ENCODE measurements around the gene HOXA5.

HOXA5 gene

DNA sequence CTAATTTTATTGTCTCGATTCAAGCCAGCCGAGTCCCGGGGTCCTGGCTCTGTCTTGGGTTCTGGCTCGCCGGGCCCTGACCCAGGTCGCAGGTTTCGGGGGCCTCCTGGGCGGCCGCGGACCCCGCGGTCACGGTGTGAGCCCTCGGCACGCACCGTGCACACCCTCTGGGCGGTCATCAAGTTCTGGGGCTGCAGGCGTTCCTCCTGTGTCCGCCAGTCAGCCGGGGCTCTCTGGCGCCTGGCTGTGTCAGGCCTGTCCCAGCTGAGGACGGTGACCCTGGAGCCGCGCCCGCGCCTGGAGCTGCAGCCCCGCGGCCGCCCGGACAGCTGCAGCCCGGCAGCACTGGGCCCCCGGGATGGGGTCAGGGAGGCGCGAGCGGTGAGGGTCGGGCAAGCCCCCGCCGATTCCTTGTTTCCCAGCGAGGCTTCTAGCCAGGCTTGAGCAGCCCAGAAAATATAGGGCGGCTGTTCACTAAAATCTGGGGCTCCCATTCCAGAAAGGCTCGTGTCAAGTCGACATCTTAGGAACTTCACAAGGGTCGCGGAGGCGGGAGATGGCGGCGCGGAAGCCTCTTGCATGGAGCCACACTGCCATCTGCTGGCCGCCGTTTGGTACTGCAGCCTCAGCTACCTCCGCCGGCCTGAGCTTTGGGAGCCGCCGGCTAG, 17.2 kb upstream of the HOXA5 start:
- DNase-seq: peak; percentile 11 to 85 (median 64)

DNA sequence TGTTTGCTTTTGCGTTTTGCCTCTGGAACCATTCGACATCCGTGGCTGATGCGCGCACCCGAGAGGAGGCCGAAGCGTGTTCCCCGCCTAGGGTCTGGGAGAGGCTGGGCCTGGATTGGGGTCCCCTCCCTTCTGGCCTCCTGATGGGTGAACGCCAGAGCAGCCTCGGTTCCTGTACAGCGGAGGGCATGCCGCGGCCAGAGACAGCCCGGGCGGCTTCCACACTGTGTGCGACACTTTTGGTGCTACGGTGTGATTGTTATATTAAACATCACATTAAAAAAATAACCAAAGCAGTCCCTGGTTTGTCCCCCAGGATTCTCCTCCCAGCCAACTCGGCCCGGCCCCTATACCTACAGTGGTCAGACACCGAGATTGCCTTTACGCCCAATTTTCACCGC, 16.7 kb upstream of the HOXA5 start:
- no peak for DNase-seq

GRCh38 chr7:27159266-27160144, 16.0 kb upstream of the HOXA5 start:
- DNase-seq: no peak

DNA sequence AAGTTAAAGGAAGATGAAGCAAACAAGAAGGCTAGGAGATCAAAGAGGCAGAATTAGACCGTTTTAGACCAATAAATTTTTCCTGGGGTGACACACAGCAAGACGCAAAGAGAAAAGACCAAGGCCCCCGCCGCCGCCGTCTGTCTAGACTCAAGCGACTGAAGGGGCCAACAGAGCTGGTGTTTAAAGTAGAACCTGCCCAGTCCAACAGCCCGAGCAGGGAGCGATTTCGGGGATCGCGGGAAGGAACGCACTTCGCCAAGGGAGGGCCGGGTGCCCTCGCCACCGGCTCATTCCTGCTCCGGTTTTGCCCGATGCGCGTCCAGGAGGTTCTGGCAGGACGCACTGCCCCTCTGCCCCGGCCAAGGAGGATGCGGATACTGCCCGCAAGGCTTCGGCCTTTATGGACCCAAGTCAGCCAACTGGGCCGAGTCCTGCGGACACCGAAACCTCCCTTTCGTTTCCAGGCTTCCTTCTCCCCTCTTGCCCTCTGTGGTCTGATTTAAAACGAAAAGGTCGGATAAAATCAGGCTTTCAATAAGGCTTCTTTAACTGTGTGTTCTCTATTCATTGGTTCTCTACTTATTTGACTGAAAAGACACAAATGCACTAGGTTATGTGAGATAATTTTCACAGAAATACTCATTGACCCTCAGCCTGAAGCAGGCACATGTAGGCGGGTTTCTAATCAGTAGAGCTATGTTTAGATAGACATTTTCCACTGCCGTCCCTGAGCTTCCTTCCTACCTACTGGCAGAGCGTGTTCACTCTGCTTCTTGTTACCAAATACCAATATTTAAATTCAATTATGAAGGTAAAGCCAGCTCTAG, 15.2 kb upstream of the HOXA5 start:
- no peak for DNase-seq

DNA sequence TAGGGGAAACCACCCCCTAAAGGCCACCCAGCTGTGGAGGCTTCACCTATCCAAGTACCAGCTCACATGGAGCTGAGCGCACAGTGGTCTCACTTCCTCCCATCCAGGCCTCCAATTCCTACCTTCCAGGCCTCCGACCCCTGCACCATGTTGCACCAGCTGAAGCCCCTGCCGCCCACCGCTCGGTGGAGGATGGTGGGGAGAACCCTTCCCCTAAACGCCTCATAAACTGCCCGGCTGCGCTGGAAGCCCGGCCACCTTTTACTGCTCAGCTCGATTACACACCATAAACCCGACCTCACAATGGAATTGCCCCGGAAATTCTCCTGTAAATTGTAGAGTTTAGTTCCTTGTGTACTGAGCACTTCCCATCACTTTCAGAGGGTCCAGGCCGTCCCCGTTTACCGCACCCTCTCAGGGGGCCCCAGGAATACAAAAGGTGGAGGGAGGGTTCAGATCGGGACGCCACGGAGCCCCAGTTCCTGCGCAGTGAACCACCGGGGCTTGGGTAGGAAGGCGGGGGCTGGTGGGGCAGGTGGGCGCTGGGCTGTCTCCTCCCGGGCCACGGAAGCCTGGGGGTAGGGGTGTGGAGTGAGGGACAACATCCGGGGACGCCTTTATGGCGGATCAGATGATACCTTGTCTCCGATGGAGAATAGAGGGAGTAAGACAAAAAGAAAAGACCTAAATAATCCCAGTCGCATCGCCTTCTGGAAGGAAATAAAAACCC, 14.4 kb upstream of the HOXA5 start:
- DNase-seq: no peak

GRCh38 chr7:27156916-27157701, 13.6 kb upstream of the HOXA5 start:
- DNase-seq: no peak

GRCh38 chr7:27156508-27156898, 13.0 kb upstream of the HOXA5 start, which contains the start of gene HOXA7:
HOXA7 (minus strand) TSS chr7:27156675; CDS start chr7:27156545, 130 bp downstream.
- no peak for DNase-seq

GRCh38 chr7:27155816-27156507, 12.5 kb upstream of the HOXA5 start:
- no peak for DNase-seq

DNA sequence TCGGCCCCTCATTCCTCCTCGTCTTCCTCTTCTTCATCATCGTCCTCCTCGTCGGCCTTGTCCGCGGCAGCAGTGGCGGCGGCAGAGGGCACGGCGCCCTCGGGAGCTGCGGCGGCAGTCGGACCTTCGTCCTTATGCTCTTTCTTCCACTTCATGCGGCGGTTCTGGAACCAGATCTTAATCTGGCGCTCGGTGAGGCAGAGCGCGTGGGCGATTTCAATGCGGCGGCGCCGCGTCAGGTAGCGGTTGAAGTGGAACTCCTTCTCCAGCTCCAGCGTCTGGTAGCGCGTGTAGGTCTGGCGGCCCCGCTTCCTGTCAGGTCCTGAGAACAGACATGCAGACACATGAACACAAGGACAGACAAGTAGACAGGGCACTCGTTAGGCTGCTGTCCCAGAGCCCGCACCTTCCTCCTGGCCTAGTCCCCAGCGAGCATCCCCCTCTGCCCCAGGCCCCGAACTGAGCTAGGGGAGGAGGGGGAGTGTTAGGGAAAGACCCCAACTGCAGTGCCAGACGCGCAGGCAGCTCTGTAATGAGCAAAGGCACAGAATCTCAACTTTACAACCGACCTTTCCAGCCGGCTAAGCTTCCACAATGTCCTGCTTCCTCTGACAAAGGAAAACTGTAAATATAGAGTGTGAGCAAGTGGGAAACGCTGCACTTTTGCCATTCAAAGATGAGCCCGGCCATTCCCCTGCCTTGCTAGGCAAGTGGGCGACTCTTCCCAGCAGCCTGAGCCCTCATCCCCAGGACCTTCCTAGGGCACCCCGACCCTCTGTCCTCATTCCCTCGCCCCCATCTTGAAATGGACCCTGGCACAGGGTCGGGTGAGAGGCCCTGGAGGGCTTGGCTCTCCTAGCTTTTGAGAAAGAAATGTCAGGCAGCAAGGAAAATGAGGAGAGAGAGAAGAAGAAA, 11.7 kb upstream of the HOXA5 start:
- no peak for DNase-seq

DNA sequence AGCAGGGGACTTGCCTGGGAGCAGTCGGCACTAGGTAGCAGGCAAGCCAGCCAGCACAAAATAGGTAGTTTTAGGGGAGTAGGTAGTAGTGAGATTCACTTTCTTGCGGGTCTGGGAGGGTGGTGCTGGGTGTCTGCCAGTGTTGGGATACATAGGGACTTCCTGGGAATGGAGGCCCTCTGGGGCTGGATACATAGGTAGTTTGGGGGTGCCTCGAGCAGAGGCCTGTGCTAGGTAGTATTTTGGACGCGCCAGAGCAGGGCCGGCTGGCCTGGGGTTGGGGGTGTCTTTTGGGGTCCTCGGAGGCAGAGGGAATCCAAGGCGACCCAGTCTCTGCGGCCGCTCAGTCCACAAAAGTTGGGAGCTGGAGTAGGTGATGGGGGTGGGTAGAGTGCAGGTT, 10.9 kb upstream of the HOXA5 start:
- DNase-seq: no peak

DNA sequence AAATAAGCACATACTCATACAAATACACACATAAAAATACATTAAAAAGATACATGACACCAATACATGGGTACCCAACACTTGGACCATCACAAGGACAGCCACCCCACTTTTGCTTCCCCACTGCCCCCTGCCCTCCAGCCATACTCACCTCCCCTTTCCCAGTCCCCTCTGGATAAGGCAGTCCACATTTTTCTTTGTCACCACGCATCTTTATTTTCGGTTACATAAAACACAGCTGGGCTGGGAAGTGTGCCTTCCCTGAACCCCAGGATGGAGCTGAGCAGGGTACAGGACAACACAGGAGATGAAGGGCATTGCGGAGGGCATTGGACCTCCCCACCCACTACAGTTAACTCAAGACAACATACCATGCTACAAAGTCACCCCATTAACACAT, 10.0 kb upstream of the HOXA5 start:
- DNase-seq: no peak

- no peak for DNase-seq
These were observed 9.4 kb upstream of the HOXA5 start for GRCh38 chr7:27152816-27153442.

DNA sequence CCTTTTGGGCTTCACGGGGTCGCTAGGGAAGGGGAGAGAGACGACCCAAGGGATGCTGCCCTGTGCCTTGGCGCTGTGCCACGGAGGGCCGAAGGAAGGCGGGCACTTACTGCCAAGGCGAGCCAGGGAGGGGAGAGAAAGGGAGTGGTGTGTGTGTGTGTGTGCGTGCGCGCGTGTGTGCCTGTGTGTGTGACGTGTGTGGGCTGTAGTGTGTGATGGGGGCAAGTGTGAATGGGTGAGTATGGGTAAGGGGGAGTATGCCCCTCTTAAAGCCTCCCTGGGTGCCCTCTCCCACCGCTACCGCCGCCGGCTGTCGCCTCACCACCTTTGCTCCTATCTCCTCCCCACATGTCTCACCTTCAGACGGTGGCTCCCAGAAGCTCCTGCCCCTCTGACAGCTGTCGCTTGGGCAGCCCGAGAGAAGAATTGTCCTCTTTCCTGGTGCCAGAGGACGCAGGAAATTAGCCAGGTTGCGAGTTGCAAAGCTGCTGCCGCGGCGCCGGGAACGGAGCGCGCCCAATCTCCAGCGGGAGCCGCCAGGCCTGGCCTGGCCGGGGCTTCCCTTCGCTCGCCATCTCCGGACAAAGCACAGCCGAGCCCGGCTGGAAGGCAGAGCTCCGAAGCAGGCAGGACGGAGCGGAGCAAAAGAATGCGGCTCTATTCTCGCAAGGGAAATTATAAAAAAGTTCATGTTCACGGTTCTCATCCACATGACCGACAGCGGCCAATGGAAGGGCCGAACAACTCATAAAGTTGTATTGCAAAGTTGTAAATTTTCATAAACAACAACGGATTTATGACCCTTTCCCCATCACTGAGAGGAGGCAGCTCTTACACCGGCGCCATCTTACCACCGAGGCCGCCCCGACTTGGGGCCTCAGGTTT, 8.7 kb upstream of the HOXA5 start, which contains the start of gene HOXA3:
TSS of gene HOXA3 (minus strand) at position 653 of the 885 bp plus-strand sequence. CDS start 41,943 bp downstream, outside the sequence.
- DNase-seq: no peak

DNA sequence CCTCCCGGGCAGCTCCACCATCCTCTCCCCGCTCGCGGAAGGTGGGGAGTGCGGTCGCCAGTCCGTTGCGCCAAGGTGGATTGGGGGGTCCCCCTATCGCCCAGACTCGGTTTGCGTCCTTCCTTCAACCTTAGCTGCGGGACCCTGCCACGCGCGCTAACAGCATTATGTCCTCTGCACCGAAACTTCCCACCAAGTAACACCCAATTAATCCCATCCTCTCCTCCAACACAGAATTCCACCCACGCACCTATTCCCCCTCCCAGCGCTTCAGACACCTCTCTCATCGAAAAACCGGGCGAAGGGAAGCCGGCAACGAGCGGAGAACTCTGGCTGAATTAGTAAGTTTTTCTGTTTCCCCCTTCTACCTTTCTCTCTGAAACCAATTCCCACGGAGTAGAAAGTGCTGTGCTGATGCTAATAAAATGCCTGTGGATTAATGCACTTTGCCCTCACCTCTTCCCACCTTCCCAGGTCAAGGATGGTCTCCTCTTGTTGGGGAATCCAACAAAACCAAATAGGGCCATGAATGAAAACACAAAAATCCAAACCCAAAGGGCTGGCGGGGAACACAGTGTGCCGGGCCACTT, 8.0 kb upstream of the HOXA5 start:
- DNase-seq: no peak

- peak in 8 of 56 donors; percentile 7 to 43 (median 17) for DNase-seq
These were observed 7.3 kb upstream of the HOXA5 start for GRCh38 chr7:27150568-27151340.

Measured in amygdala (tissue), 56 donors.